ENCODE data around the gene VDR.
"Not testable (repeated sequence)": the region's sequence is repeated elsewhere in the genome, so short reads cannot be mapped to it uniquely, and the experiment has no call there.

The VDR gene

DNA sequence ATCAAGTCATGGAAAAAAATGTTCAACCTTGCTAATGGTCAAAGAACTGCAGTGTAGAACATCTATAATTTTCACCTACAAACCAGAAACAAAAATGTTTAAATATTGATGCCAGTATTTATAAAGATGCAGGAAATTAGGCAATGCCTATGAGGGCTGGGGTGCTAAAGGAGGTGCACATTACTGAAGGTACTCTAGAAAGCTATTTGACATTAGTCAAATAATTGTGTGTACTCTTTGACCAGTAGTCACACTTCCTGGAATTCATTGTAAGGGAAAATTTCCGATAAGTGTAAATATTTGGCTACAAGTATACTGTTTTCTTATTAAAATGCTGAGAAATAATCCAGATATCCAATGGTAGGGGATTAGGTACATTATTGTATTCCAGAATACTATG, 48.7 kb downstream of the VDR start:
- in situ Hi-C loops (cut with MboI; ENCODE audit: low pct_unique_long_range_greater_than_20kb, low sequenced_read_pairs) = no loop called here
- DNase-seq = no peak

DNA sequence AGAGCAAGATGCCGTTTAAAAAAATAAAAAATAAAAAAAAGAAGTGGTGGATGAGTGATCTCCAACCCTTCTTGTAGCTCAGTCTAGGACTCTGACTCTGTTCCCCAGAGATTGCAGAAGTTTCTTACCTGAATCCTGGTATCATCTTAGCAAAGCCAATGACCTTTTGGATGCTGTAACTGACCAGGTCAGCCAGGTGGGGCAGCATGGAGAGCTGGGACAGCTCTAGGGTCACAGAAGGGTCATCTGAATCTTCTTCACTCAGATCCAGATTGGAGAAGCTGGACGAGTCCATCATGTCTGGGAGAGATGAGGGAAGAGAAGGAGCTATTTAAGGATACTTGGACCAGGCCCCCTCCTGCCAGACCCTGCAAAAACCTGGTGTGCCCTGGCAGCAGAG, 49.3 kb downstream of the VDR start:
- in situ Hi-C loops (cut with MboI; ENCODE audit: low pct_unique_long_range_greater_than_20kb, low sequenced_read_pairs) = no loop called here

DNA sequence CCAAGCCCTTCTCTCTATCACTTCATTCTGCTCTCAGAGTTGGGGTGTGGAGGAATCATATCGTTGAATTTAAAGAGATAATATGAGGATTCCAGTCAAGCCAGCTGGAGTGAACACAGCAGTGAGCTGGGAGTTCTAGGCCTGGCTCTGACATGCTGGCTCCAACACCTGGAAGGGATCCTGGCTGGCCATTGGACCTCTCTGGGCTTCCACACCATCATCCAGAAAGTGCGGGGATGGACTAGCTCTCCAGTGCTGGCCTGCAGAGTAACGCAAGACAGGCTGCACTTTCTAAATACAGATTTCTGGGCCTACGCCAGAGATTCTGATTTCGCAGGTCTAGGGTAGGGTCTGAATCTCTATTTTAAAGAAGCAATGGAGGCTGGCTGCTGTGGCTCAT, 50.3 kb downstream of the VDR start:
- DNase-seq = no peak
- in situ Hi-C loops (cut with MboI; ENCODE audit: low pct_unique_long_range_greater_than_20kb, low sequenced_read_pairs) = no loop called here

More for the DNA sequence above, 49.3 kb downstream of the VDR start:
- no peak for DNase-seq

DNA sequence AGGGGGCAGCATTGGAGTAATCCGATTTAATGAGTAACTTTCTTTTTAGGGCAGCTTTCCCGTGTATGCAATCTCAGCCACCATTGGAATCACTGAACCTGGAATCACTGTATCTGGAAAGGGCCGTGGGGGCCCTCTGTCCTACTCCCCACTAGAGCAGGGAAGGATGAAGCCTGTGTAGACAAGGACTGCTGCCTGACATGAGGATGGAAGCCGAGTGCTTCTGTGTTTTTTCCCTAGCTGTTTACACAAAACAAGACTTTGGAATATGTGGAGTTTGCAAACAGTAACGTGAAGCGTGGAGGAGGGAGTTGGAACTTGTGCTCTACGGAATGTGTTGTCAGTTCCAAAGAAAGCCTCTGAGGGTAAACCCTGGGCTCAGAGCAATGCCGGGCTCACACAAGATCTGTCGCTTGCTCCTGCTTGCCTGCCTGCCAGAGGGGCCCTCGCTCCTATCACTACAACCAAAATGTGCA, 52.7 kb downstream of the VDR start:
- no peak for DNase-seq
- in situ Hi-C loops (cut with MboI; ENCODE audit: low pct_unique_long_range_greater_than_20kb, low sequenced_read_pairs) = no loop called here

DNA sequence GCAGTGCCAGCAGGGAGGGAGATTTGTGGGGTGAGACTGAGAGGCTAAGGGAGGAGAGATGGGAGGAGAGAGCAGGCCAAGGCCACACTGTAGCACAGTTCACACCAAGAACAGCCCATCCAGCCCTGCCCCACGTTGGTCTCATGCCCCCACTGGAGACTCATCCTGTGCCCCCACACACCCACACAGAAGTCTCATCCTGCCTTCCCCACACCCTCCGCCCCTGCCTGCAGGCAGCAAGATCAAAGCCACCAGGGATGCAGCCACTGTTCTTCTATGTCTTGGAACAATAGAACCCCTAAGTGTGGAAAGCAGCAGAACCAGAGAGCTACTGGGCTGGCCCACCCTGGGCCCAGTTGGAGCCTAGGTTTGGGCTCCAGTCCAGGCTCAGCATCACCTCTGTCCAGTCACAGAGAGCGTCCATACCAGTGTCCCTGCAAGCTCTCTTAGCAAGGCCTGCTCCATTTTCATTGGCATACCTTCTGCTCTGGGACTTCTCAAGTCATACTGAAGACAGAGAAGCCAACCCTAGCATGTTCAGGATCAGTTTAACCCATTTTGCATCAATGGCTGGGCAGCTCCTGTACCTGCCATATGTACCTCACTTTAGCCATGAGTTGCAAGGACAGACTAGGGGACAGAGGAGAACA, 53.4 kb downstream of the VDR start:
- no peak for DNase-seq
- in situ Hi-C loops (cut with MboI; ENCODE audit: low pct_unique_long_range_greater_than_20kb, low sequenced_read_pairs) = no loop called here

DNA sequence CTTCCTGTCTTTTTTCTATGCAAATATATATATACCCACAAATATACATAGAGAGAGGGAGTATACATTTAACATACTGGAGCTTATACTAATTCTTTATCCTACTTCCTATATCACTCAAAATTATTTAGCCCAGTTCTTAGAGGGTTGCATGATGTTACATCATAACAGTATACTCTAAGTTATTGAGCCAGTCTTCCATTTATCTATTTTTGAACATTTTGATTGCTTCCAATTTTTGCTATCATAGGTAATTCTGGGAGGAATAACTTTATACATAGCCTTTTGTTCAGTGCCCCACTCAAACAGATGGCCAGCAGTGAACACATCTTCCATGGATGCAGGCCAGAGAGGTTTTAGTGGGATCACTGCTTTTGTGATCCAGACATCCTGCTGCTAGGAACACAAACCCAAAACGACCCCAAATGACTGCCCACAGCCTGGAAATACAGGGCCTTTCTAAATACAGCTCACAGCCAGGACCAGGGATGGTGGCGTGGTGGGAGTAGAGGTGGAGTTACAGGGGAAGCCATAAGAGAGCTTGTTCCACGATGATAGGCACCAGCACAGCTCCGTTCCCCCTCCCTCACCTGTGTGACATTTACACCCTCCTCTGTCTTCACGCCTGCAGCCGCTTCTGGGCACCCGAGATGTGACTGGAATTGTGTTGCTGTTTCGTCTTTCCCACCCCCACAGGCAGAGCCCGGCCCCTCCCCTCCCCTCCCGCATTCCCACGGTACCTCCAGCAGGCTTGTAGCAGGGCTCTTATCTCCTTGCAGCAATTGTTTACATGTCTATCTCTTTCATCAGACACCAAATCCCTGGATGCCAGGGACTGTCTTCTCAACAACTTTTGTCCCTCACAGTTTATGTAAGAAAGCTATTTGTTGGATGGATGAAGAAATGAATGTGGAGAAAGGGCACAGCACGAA, 54.4 kb downstream of the VDR start:
- in situ Hi-C loops (cut with MboI; ENCODE audit: low pct_unique_long_range_greater_than_20kb, low sequenced_read_pairs) = no loop called here
- DNase-seq = no peak

DNA sequence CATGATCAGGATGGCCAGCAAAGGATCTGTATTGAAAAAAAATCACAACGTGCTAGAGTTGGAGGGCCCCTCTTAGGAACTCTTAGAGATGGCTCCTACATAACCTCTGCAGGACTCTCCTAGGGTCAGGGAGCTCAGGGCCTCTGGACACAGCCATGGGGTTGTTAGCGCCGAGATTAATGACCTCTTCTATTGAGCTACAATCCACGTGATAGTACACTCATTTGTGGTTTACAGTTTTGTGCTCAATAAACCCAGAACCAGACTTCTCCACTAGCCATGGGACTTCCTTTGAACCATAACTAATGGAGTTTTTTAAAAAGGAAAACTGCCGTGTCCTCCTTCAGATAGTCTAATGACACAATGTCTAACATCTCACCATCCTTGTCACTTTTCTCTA, 55.5 kb downstream of the VDR start:
- no peak for DNase-seq
- in situ Hi-C loops (cut with MboI; ENCODE audit: low pct_unique_long_range_greater_than_20kb, low sequenced_read_pairs) = loop anchor here (25.0 kb wide), 1 partner anchor 112 kb away; the partner anchor contains the start of gene ENDOU

DNA sequence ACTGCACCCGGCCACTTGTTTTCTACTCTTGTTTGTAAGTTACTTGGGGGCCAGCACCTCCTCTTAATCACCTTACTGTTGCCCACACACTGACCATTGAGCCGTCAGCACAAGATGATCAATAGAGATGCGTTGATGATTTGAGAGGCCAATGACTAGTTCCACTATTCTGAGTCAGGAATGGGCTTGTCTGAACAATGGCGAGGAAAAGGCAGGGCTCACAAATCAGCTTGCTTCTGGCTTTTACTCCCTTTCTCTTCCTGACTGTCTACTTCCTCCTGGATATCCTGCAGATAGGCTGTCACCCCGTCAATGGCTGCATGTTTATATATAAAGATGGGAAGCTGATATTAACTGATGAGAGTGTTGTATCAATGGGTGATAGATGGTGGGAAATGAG, 55.9 kb downstream of the VDR start:
- in situ Hi-C loops (cut with MboI; ENCODE audit: low pct_unique_long_range_greater_than_20kb, low sequenced_read_pairs) = loop anchor here (25.0 kb wide), 1 partner anchor 112 kb away; the partner anchor contains the start of gene ENDOU
- DNase-seq = no peak

DNA sequence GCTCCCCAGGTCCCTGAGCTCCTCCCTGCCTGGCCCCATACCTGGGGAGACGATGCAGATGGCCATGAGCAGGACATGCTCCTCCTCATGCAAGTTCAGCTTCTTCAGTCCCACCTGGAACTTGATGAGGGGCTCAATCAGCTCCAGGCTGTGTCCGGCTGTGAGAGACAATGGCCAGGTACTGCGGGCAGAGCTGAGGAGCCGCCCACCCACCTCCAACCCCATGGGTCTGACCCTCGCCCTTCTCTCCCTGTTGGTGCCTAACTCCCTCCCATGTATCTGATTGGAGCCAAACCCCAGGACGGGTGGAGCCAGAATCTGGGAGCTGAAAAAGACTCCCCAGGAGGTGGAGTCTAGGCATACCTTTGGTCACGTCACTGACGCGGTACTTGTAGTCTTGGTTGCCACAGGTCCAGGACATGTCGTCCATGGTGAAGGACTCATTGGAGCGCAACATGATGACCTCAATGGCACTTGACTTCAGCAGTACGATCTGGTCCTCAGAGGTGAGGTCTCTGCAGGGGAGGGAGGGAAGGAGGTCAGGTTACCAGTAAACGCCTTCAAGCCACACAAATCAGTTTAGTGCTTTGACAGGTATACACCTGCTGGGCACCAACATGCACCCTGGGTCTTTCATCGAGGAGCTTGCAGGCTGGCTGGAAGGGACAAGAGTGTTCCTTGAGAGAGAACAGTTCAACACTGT, 58.3 kb downstream of the VDR start:
- in situ Hi-C loops (cut with MboI; ENCODE audit: low pct_unique_long_range_greater_than_20kb, low sequenced_read_pairs) = loop anchor here (25.0 kb wide), 1 partner anchor 109 kb away; the partner anchor contains the start of gene ENDOU
- no peak for DNase-seq

DNA sequence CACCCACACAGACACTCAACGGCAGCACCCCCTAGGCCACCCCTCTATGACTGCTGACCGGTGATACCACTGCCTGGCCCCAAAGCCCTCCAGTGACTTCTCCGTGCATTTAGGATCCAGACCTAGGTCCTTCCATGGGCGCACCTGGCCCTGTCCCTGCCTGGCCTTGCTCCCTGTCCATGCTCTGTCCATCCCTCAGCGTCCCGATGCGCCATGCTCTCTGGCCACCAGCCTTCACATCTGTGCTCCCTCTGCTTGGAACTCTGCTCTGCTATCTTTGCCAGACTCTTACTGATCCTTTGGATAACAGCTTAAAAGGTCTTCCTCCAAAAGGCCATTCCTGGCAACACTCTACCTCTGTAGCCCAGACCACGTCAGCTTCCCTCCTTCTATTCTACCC, 59.7 kb downstream of the VDR start:
- DNase-seq = no peak
- in situ Hi-C loops (cut with MboI; ENCODE audit: low pct_unique_long_range_greater_than_20kb, low sequenced_read_pairs) = loop anchor here (25.0 kb wide), 1 partner anchor 108 kb away; the partner anchor contains the start of gene ENDOU

DNA sequence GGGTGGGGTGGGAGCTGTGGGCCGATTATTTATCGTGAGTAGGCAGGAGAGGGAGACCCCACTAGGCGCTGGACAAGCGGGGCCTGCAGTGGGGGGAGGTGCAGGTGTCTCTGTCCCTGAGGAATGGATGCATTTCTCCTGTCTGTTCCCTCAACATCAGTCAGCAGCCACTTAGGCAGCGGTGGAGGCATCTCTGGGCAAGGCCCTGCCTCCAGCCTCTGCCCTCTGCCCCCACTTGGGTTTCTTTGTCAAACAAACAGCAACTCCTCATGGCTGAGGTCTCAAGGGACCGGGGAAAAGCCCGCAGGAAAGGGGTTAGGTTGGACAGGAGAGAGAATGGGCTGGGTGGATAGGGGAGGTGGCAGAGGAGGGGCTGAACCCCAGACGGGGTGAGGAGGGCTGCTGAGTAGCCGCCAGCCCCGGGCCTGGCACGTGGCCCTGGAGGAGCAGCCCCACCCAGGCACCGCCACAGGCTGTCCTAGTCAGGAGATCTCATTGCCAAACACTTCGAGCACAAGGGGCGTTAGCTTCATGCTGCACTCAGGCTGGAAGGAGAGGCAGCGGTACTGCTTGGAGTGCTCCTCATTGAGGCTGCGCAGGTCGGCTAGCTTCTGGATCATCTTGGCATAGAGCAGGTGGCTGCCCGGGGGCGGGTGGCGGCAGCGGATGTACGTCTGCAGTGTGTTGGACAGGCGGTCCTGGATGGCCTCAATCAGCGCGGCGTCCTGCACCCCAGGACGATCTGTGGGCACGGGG, 60.4 kb downstream of the VDR start:
- DNase-seq = no peak
- in situ Hi-C loops (cut with MboI; ENCODE audit: low pct_unique_long_range_greater_than_20kb, low sequenced_read_pairs) = loop anchor here (25.0 kb wide), 1 partner anchor 107 kb away; the partner anchor contains the start of gene ENDOU

DNA sequence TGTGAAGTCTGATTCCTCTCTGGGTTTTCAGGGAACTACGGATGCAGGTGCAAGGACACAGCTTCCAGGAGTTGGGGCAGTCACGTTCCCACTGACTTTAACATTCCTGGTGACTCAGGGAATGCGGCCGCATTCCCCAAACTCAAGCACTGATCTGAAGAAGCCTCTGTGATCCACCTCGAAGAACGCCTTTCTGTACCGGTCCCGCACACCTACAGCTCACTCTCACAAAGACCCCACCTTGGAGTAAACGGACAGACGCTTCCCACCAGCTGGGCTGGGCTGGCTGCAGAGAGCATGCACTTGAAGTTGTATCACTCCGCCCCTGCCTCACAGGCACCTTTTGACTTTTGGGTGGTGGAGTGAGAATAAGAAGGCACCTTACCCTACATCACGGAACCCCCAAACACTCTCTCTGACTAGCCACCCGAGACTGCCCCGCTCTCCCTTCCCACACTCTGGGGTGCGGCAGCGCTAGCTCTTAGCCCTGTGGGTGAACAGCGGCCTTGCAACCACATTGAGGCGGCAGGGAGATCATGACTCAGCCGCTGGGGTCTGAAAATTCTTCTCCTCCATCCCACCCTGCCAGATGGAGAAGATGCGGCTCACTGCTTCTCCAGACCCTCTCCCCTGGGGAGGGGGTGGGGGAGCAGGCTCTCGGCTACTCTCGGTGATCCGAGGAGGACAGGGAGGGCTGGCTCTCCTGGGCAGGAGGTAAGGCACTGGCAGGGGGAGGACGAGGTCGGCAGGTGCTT, 61.4 kb downstream of the VDR start:
- in situ Hi-C loops (cut with MboI; ENCODE audit: low pct_unique_long_range_greater_than_20kb, low sequenced_read_pairs) = loop anchor here (25.0 kb wide), 1 partner anchor 106 kb away; the partner anchor contains the start of gene ENDOU
- no peak for DNase-seq

DNA sequence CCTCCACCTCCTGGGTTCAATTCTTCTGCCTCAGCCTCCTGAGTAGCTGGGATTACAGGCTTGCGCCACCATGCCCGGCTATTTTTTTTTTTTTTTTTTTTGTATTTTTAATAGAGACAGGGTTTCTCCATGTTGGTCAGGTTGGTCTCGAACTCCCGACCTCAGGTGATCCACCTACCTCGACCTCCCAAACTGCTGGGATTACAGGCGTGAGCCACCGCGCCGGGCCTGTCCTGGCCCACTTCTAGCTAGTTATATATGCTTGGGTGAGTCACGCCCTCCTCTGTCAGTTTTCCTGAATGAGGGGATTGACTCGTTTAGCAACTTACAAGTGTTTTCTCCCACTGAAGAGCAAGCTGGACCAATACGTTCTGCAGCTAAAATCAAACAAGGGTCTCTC, 62.3 kb downstream of the VDR start:
- not testable (repeated sequence) for DNase-seq
- in situ Hi-C loops (cut with MboI; ENCODE audit: low pct_unique_long_range_greater_than_20kb, low sequenced_read_pairs) = loop anchor here (25.0 kb wide), 1 partner anchor 105 kb away; the partner anchor contains the start of gene ENDOU

DNA sequence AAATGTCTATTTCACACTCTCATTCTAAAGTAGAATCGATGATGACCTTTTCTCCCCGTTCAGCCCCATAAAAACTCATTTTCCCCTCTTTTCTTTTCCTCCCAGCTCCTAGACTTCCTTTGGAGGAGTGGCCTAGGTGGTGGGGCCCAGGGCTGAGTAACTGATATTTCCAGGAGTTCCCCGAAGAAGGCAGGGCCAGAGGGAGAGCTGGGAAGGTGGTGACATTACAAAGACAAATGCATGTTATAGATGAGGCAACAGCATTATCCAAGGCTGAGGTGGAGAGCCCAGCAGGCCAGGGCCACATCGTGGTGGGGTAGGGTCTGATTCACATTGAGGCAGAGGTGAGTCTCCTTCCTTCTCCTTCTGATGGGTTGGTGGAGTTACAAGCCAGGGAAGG, 62.9 kb downstream of the VDR start:
- DNase-seq = no peak
- in situ Hi-C loops (cut with MboI; ENCODE audit: low pct_unique_long_range_greater_than_20kb, low sequenced_read_pairs) = loop anchor here (25.0 kb wide), 1 partner anchor 105 kb away; the partner anchor contains the start of gene ENDOU

DNA sequence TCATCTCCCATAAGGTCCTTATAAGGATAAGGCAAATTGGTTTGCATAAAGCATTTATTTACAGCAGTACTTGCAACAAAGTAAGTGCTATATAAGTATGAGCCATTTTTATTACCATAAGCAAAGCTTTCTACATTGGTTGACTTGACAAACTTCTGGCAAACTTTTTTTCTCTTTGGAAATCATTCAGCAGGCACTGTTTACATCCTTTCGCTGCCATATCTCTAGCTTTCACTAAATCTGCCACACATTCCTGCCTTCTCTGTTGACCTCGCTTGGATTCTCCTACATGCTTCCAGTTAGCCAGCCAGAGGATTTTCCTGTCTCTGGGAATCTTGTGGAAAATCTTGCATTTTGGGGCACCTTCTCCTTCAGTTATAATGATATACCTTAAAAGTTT, 63.3 kb downstream of the VDR start:
- in situ Hi-C loops (cut with MboI; ENCODE audit: low pct_unique_long_range_greater_than_20kb, low sequenced_read_pairs) = loop anchor here (25.0 kb wide), 1 partner anchor 104 kb away; the partner anchor contains the start of gene ENDOU
- DNase-seq = no peak

DNA sequence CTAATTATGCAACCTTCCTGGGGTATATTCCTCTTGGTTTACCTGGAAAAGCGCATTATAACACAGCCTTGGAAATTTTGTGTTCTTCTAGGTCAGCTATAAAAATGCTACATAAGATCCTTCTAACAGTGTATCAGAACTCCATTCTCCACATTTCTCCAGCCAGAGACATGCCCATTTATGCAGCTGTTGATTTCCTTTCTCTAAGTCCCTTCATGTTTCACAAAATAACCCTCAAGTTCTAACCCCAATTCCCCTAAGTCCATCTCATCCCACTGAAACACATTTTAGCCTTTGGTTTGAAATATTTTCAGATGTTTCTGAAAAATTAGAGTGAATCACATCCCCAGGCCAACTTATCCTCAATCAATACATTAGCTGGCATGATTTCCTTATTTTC, 64.2 kb downstream of the VDR start:
- no peak for DNase-seq
- in situ Hi-C loops (cut with MboI; ENCODE audit: low pct_unique_long_range_greater_than_20kb, low sequenced_read_pairs) = loop anchor here (25.0 kb wide), 1 partner anchor 103 kb away; the partner anchor contains the start of gene ENDOU

DNA sequence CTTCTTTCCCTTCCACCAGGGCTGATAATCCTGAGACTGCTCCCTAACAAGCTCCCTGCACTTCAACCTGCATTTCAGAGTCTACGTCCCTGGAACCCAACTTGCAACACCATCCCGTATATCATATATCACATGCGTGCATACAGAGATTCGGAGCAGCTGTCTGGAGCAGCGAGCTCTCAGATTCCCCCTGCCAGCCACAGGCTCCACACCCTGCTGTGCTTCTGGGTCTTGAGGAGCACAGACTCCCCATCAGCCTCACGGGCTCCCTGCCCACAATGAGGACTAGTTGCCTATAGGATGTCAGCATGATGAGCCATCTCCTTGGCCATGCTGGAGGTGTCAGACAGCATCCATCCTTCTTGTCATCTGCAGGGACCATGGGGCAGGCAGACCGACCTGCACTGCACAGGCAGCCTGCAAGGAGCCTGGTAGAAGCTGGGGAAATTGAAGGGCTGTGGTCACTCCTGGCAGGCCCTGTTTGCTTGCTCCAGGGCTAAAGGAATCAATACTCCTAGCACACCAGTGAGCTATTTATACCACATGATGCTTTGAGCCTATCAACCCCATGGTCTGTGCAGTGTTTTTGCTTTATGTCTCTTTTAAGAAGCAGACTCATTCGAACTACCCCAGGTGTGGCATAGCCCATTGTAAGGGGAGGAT, 65.4 kb downstream of the VDR start:
- in situ Hi-C loops (cut with MboI; ENCODE audit: low pct_unique_long_range_greater_than_20kb, low sequenced_read_pairs) = loop anchor here (10.0 to 25.0 kb wide), 2 partner anchors 55 to 102 kb away; partner anchors contain the start of gene ENDOU
- DNase-seq = no peak

Data from KBM-7 (cell line).